GM21390 (cell line): Measurements from ENCODE around the gene STAG3.
"Not testable (repeated sequence)": the region's sequence is repeated elsewhere in the genome, so short reads cannot be mapped to it uniquely, and the experiment has no call there.

ENCODE experiments used
- ATAC-seq: cut with Tn5 transposase; IDR thresholded peaks from one replicate; pipeline ENCODE4 v1.9.1; 2021; ENCODE audit not compliant: unreplicated experiment

The STAG3 gene

GRCh38 chr7:100246121-100246864, 68.6 kb downstream of the STAG3 start:
- ATAC-seq: not testable (repeated sequence)

DNA sequence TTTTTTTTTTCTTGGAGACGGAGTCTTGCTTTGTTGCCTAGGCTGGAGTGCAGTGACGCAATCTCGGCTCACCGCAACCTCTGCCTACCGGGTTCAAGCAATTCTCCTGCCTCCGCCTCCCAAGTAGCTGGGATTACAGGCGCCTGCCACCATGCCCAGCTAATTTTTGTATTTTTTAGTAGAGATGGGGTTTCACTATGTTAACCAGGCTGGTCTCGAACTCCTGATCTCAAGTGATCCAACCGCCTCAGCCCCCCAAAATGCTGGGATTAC, 69.1 kb downstream of the STAG3 start:
- ATAC-seq: not testable (repeated sequence)

- ATAC-seq: no peak
These were observed 69.5 kb downstream of the STAG3 start for GRCh38 chr7:100247152-100247757.

DNA sequence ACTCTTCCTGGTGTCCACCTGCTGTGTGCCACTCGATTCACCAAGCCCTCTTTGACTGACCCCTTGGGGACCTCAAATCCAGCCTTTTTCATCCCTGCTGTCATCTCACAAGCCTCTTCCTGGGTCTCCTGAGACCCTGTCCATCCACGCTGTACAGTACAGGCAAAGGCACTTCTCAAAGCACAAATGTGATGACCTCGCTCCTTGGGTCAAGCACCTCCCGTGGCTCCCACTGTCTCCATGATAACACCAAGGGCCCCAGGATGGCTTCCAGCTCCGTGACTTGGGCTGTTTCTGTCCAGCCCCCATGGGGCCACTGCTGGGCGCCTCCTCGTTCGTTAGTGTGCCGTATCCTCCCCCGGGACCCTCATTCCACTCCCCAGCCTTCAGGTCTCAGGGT, 70.8 kb downstream of the STAG3 start:
- ATAC-seq: no peak

DNA sequence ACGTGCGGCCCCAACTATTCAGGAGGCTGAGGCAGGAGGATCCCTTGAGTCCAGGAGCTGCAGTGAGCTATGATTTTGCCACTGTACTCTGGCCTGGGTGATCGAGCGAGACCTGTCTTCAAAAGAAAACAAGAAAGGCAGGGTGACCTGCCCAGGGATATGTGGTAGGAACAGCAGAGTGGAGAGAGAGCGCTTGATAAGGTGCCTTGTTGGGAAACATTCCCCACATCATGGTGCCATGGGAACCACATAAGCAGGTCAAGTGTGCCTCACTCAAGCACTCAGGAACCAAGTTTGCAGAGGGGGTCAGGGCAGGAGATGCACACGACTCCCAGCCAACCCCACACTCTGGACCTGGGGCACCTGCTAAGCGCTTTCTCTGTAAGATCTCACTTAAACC, 79.3 kb downstream of the STAG3 start:
- no peak for ATAC-seq

DNA sequence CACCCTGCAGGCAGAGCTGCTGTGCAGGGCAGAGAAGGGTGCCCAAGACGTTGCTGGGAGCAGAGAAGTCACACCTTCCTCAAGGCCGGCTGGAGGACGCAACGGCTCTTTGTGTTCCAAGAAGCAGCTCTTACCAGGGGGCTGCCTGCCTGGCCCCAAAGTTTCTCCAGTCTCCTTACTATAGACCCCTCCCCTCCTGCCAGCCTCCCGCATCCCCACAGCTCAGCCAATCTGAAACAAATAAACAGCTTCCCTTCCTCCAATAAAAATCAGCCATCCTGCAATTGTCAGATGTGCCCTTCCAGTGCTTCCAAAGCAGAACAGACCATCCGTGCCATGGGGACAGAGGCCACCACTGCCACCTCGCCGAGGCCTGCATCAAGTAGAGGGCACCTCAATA, 82.3 kb downstream of the STAG3 start:
- ATAC-seq: not testable (repeated sequence)

DNA sequence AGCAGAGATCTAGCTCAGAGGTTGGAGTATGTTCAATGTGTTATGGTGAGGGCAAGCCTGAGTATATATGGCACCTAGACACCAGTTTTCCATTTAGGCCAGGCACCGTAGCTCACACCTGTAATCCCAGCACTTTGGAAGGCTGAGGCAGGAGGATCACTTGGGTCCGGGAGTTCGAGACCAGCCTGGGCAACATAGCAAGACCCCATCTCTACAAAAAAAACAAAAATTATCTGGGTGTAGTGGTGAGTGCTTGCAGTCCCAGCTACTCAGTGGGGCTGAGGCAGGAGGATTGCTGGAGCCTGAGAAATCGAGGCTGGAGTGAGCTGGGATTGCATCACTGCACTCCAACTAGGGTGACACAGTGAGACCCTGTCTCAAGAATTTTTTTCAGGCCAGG, 85.2 kb downstream of the STAG3 start:
- ATAC-seq: not testable (repeated sequence)
